HG02759 (cell line): Measurements from ENCODE around the gene COL15A1.

Experiments used
- ATAC-seq: cut with Tn5 transposase; IDR thresholded peaks from one replicate; pipeline ENCODE4 v1.9.1; 2021; ENCODE audit warnings: mild to moderate bottlenecking, moderate library complexity; ENCODE audit not compliant: unreplicated experiment

COL15A1 gene

GRCh38 chr9:99052815-99053715, 109.4 kb downstream of the COL15A1 start:
- ATAC-seq = no peak

- ATAC-seq = no peak
These were observed 110.9 kb downstream of the COL15A1 start for GRCh38 chr9:99054581-99054980.

- no peak for ATAC-seq
These were observed 111.7 kb downstream of the COL15A1 start for GRCh38 chr9:99055384-99055783.

GRCh38 chr9:99056186-99056585, 112.5 kb downstream of the COL15A1 start:
- no peak for ATAC-seq

GRCh38 chr9:99056886-99057664, 113.4 kb downstream of the COL15A1 start:
- no peak for ATAC-seq

GRCh38 chr9:99057665-99058625, 114.2 kb downstream of the COL15A1 start:
- peak; percentile 80 for ATAC-seq

GRCh38 chr9:99058964-99059921, 115.5 kb downstream of the COL15A1 start:
- peak; percentile 68 for ATAC-seq

GRCh38 chr9:99060621-99061020, 116.9 kb downstream of the COL15A1 start:
- ATAC-seq = no peak

GRCh38 chr9:99062549-99062948, 118.8 kb downstream of the COL15A1 start:
- ATAC-seq = no peak

GRCh38 chr9:99063522-99063921, 119.8 kb downstream of the COL15A1 start:
- ATAC-seq = no peak

- no peak for ATAC-seq
These were observed 122.9 kb downstream of the COL15A1 start for GRCh38 chr9:99066571-99066970.

- ATAC-seq = no peak
These were observed 125.4 kb downstream of the COL15A1 start for GRCh38 chr9:99069075-99069474.

- ATAC-seq = no peak
These were observed 125.8 kb downstream of the COL15A1 start for GRCh38 chr9:99069546-99069945.

GRCh38 chr9:99070681-99071080, 127.0 kb downstream of the COL15A1 start:
- no peak for ATAC-seq

- no peak for ATAC-seq
These were observed 127.8 kb downstream of the COL15A1 start for GRCh38 chr9:99071313-99072039.

- no peak for ATAC-seq
These were observed 128.3 kb downstream of the COL15A1 start for GRCh38 chr9:99072040-99072394.

- no peak for ATAC-seq
These were observed 129.6 kb downstream of the COL15A1 start for GRCh38 chr9:99073347-99073746.

- ATAC-seq = no peak
These were observed 130.5 kb downstream of the COL15A1 start for GRCh38 chr9:99073985-99074901.
